ENCODE results near the gene CFAP58.

Gene CFAP58

GRCh38 chr10:104332243-104333031 lies 21.2 kb upstream of the CFAP58 start:
- Histone ChIP-seq H3K9ac (ENCODE audit: low read length) (peak overlapping the region; percentile 21), H3K9me3 (ENCODE audit: control insufficient read depth, low read depth, low read length) (no peaks in the 10 kb centered on the region), H3K4me3 (ENCODE audit: low read length) (no peak overlapping the region), H3K4me1 (ENCODE audit: control insufficient read depth, low read depth, low read length) (peaks cover 91% of the 10 kb centered on the region), H3K27me3 (ENCODE audit: control insufficient read depth, insufficient read depth, low read length) (no peaks in the 10 kb centered on the region), H3K27ac (ENCODE audit: low read length) (no peak overlapping the region), H3K36me3 (ENCODE audit: control insufficient read depth, low read depth, low read length) (no peaks in the 10 kb centered on the region)

GRCh38 chr10:104333032-104333727 lies 20.5 kb upstream of the CFAP58 start:
- H3K27ac ChIP-seq (ENCODE audit: low read length) = no peak overlapping the region
- H3K4me3 ChIP-seq (ENCODE audit: low read length) = no peak overlapping the region
- peaks cover 83% of the 10 kb centered on the region for H3K4me1 ChIP-seq (ENCODE audit: control insufficient read depth, low read depth, low read length)
- no peaks in the 10 kb centered on the region for H3K36me3 ChIP-seq (ENCODE audit: control insufficient read depth, low read depth, low read length)
- H3K9me3 ChIP-seq (ENCODE audit: control insufficient read depth, low read depth, low read length) = no peaks in the 10 kb centered on the region
- H3K27me3 ChIP-seq (ENCODE audit: control insufficient read depth, insufficient read depth, low read length) = no peaks in the 10 kb centered on the region
- H3K9ac ChIP-seq (ENCODE audit: low read length) = no peak overlapping the region

- H3K9ac ChIP-seq (ENCODE audit: low read length) = no peak overlapping the region
- no peak overlapping the region for H3K27ac ChIP-seq (ENCODE audit: low read length)
- peaks cover 77% of the 10 kb centered on the region for H3K4me1 ChIP-seq (ENCODE audit: control insufficient read depth, low read depth, low read length)
- H3K4me3 ChIP-seq (ENCODE audit: low read length) = no peak overlapping the region
- H3K9me3 ChIP-seq (ENCODE audit: control insufficient read depth, low read depth, low read length) = no peaks in the 10 kb centered on the region
- no peaks in the 10 kb centered on the region for H3K27me3 ChIP-seq (ENCODE audit: control insufficient read depth, insufficient read depth, low read length)
- no peaks in the 10 kb centered on the region for H3K36me3 ChIP-seq (ENCODE audit: control insufficient read depth, low read depth, low read length)
Measured at GRCh38 chr10:104333728-104334373, 19.8 kb upstream of the CFAP58 start.

- Histone ChIP-seq H3K27ac (ENCODE audit: low read length) (no peak overlapping the region), H3K36me3 (ENCODE audit: control insufficient read depth, low read depth, low read length) (no peaks in the 10 kb centered on the region), H3K9ac (ENCODE audit: low read length) (no peak overlapping the region), H3K27me3 (ENCODE audit: control insufficient read depth, insufficient read depth, low read length) (no peaks in the 10 kb centered on the region), H3K4me3 (ENCODE audit: low read length) (no peak overlapping the region), H3K4me1 (ENCODE audit: control insufficient read depth, low read depth, low read length) (peaks cover 73% of the 10 kb centered on the region), H3K9me3 (ENCODE audit: control insufficient read depth, low read depth, low read length) (no peaks in the 10 kb centered on the region)
Measured at GRCh38 chr10:104334561-104334960, 19.1 kb upstream of the CFAP58 start.

- Histone ChIP-seq H3K27ac (ENCODE audit: low read length) (no peak overlapping the region), H3K9me3 (ENCODE audit: control insufficient read depth, low read depth, low read length) (no peaks in the 10 kb centered on the region), H3K4me3 (ENCODE audit: low read length) (no peak overlapping the region), H3K4me1 (ENCODE audit: control insufficient read depth, low read depth, low read length) (peaks cover 71% of the 10 kb centered on the region), H3K36me3 (ENCODE audit: control insufficient read depth, low read depth, low read length) (no peaks in the 10 kb centered on the region), H3K27me3 (ENCODE audit: control insufficient read depth, insufficient read depth, low read length) (no peaks in the 10 kb centered on the region), H3K9ac (ENCODE audit: low read length) (no peak overlapping the region)
Measured at GRCh38 chr10:104334965-104335650, 18.5 kb upstream of the CFAP58 start.

GRCh38 chr10:104336821-104337467 lies 16.7 kb upstream of the CFAP58 start:
- no peak overlapping the region for H3K27ac ChIP-seq (ENCODE audit: low read length)
- H3K4me3 ChIP-seq (ENCODE audit: low read length) = peak overlapping the region; percentile 88
- H3K9me3 ChIP-seq (ENCODE audit: control insufficient read depth, low read depth, low read length) = no peaks in the 10 kb centered on the region
- H3K4me1 ChIP-seq (ENCODE audit: control insufficient read depth, low read depth, low read length) = peaks cover 52% of the 10 kb centered on the region
- H3K9ac ChIP-seq (ENCODE audit: low read length) = peak overlapping the region; percentile 91
- H3K36me3 ChIP-seq (ENCODE audit: control insufficient read depth, low read depth, low read length) = no peaks in the 10 kb centered on the region
- H3K27me3 ChIP-seq (ENCODE audit: control insufficient read depth, insufficient read depth, low read length) = no peaks in the 10 kb centered on the region

- no peaks in the 10 kb centered on the region for H3K27me3 ChIP-seq (ENCODE audit: control insufficient read depth, insufficient read depth, low read length)
- H3K9me3 ChIP-seq (ENCODE audit: control insufficient read depth, low read depth, low read length) = no peaks in the 10 kb centered on the region
- peak overlapping the region; percentile 84 for H3K27ac ChIP-seq (ENCODE audit: low read length)
- H3K9ac ChIP-seq (ENCODE audit: low read length) = peak overlapping the region; percentile 91
- no peaks in the 10 kb centered on the region for H3K36me3 ChIP-seq (ENCODE audit: control insufficient read depth, low read depth, low read length)
- peak overlapping the region; percentile 88 for H3K4me3 ChIP-seq (ENCODE audit: low read length)
- peaks cover 46% of the 10 kb centered on the region for H3K4me1 ChIP-seq (ENCODE audit: control insufficient read depth, low read depth, low read length)
Measured at GRCh38 chr10:104337521-104337984, 16.1 kb upstream of the CFAP58 start.

GRCh38 chr10:104337985-104338735 lies 15.5 kb upstream of the CFAP58 start, which contains the start of gene ITPRIP:
Gene ITPRIP, minus strand, starts transcription at chr10:104338465. Its CDS starts 22,414 bp downstream, at chr10:104316051.
- Histone ChIP-seq H3K36me3 (ENCODE audit: control insufficient read depth, low read depth, low read length) (no peaks in the 10 kb centered on the region), H3K9ac (ENCODE audit: low read length) (peak within 1 kb of the TSS; percentile 91), H3K27ac (ENCODE audit: low read length) (peak within 1 kb of the TSS; percentile 84), H3K4me3 (ENCODE audit: low read length) (peak within 1 kb of the TSS; percentile 88), H3K9me3 (ENCODE audit: control insufficient read depth, low read depth, low read length) (no peaks in the 10 kb centered on the region), H3K27me3 (ENCODE audit: control insufficient read depth, insufficient read depth, low read length) (no peaks in the 10 kb centered on the region), H3K4me1 (ENCODE audit: control insufficient read depth, low read depth, low read length) (peaks cover 40% of the 10 kb centered on the region)

GRCh38 chr10:104339469-104340110 lies 14.0 kb upstream of the CFAP58 start:
- H3K9me3 ChIP-seq (ENCODE audit: control insufficient read depth, low read depth, low read length) = no peaks in the 10 kb centered on the region
- no peak overlapping the region for H3K27ac ChIP-seq (ENCODE audit: low read length)
- H3K9ac ChIP-seq (ENCODE audit: low read length) = peak overlapping the region; percentile 91
- H3K4me1 ChIP-seq (ENCODE audit: control insufficient read depth, low read depth, low read length) = peaks cover 28% of the 10 kb centered on the region
- no peaks in the 10 kb centered on the region for H3K36me3 ChIP-seq (ENCODE audit: control insufficient read depth, low read depth, low read length)
- H3K27me3 ChIP-seq (ENCODE audit: control insufficient read depth, insufficient read depth, low read length) = no peaks in the 10 kb centered on the region
- H3K4me3 ChIP-seq (ENCODE audit: low read length) = peak overlapping the region; percentile 88

- Histone ChIP-seq H3K27ac (ENCODE audit: low read length) (no peak overlapping the region), H3K4me3 (ENCODE audit: low read length) (no peak overlapping the region)
Measured at GRCh38 chr10:104340111-104340526, 13.5 kb upstream of the CFAP58 start.

More at GRCh38 chr10:104340111-104340526, 13.5 kb upstream of the CFAP58 start:
- Histone ChIP-seq H3K9me3 (ENCODE audit: control insufficient read depth, low read depth, low read length) (no peaks in the 10 kb centered on the region), H3K36me3 (ENCODE audit: control insufficient read depth, low read depth, low read length) (no peaks in the 10 kb centered on the region), H3K27me3 (ENCODE audit: control insufficient read depth, insufficient read depth, low read length) (no peaks in the 10 kb centered on the region), H3K9ac (ENCODE audit: low read length) (no peak overlapping the region), H3K4me1 (ENCODE audit: control insufficient read depth, low read depth, low read length) (peaks cover 25% of the 10 kb centered on the region)
